ENCODE data around the gene KRT13. TPM values are rescaled to one million over a fixed set of nuclear protein-coding genes. Genes with fewer than 3 reads are reported as not detected.

The KRT13 gene
- total and polyA plus RNA-seq, 7 experiments from 2014 or later = not detected

DNA sequence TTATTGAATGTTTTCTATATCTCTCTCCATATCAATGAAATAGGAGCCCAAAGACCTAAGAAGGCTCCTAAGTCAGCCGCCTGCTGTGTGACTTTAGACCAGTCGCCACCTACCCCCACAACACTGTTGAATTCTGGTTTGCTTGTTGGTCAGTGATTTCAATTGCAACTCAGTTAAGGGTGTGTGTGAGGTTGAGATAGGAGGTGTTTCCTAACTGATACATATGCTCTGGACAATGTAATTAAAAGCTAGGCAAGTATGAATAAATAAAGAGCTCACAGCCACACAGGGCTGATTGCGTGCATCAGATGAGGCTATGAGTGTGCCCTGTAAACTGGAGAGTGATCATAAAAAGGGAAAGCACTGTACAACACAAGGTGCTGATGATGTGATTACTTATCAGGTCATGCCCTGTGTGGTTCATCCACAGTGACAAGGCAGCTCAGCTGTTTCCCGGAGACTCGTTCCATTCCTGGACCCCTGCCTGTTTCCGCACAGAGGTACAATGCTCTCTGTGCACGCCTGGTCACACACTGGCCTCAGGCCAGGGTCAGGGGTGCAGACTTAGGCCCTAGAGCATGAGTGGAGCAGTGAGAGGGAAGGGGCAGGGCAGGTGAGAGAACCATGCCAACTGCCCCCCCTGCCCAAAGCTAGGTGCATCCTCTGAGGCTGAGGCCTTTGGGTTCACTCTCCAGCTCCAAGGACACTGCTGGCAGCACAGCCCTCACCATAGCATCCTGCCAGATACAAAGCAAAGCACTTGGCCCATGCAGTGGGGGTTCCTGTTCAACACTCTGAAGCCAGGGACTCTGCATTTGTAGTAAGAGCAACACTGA, 21.2 kb downstream of the KRT13 start:
- Histone ChIP-seq H3K4me1 (ENCODE audit: control insufficient read depth in 2 of 2, insufficient read depth in 2 of 2, low read length in 2 of 2) (no peaks in the 10 kb centered on the region), H3K9me3 (ENCODE audit: control insufficient read depth in 2 of 3, low read length in 3 of 3) (no peaks in the 10 kb centered on the region), H3K27me3 (ENCODE audit: control insufficient read depth in 2 of 2, insufficient read depth in 2 of 2, low read length in 2 of 2) (no peaks in the 10 kb centered on the region), H3K4me3 (ENCODE audit: low read length) (no peak overlapping the region), H3K36me3 (ENCODE audit: control insufficient read depth in 2 of 3, insufficient read depth in 3 of 3, low read length in 3 of 3) (no peaks in the 10 kb centered on the region), H3K27ac (ENCODE audit: low read depth, low read length) (no peak overlapping the region)
- POLR2A ChIA-PET = no interaction called here
- ATAC-seq (no peak), DNase-seq (no peak)
- CTCF ChIA-PET = no interaction called here
- peaks cover 0 to 2% (median 0%) of the 10 kb centered on the region in 5 donors for H3K27me3 Mint-ChIP-seq
- H3K4me1 Mint-ChIP-seq = no peaks in the 10 kb centered on the region
- no peak overlapping the region for H3K4me3 Mint-ChIP-seq
- peak overlapping the region in 1 of 9 donors; percentile 6 for H3K27ac Mint-ChIP-seq
- H3K9me3 Mint-ChIP-seq = peaks cover 0 to 1% (median 0%) of the 10 kb centered on the region in 11 donors
- intact Hi-C loops (cut with micrococcal nuclease) = no loop called here
- H3K36me3 Mint-ChIP-seq = no peaks in the 10 kb centered on the region

DNA sequence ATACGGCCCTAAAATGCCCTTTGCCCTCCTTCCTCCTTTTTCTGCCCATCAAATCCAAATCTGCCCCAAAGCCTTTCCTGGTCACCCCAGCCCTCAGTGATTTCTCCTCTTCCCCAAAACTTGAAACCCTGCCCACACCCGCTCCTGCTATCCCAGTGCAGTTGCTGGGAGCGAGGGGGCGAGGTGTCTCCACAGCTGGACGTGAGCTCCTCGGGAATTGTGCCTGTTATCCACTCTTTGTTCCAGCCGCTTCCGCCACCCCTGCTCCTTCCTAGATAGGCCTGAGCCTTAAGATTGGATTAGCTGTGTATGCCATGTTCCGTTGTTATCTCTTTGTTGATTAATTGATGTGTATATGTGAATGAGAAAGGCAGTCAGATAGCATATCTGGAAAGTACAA, 21.9 kb downstream of the KRT13 start:
- H3K4me1 ChIP-seq (ENCODE audit: control insufficient read depth in 2 of 2, insufficient read depth in 2 of 2, low read length in 2 of 2) = no peaks in the 10 kb centered on the region
- no peaks in the 10 kb centered on the region for H3K9me3 ChIP-seq (ENCODE audit: control insufficient read depth in 2 of 3, low read length in 3 of 3)
- intact Hi-C loops (cut with micrococcal nuclease) = no loop called here
- H3K36me3 ChIP-seq (ENCODE audit: control insufficient read depth in 2 of 3, insufficient read depth in 3 of 3, low read length in 3 of 3) = no peaks in the 10 kb centered on the region
- Mint-ChIP-seq H3K27me3 (peaks cover 0 to 2% (median 0%) of the 10 kb centered on the region in 5 donors), H3K4me1 (no peaks in the 10 kb centered on the region), H3K36me3 (no peaks in the 10 kb centered on the region), H3K27ac (no peak overlapping the region), H3K4me3 (no peak overlapping the region), H3K9me3 (peaks cover 0 to 1% (median 0%) of the 10 kb centered on the region in 11 donors)
- CTCF ChIA-PET = no interaction called here
- DNase-seq = no peak
- no peaks in the 10 kb centered on the region for H3K27me3 ChIP-seq (ENCODE audit: control insufficient read depth in 2 of 2, insufficient read depth in 2 of 2, low read length in 2 of 2)
- no peak overlapping the region for H3K4me3 ChIP-seq (ENCODE audit: low read length)
- ATAC-seq = no peak
- POLR2A ChIA-PET = no interaction called here
- H3K27ac ChIP-seq (ENCODE audit: low read depth, low read length) = no peak overlapping the region

DNA sequence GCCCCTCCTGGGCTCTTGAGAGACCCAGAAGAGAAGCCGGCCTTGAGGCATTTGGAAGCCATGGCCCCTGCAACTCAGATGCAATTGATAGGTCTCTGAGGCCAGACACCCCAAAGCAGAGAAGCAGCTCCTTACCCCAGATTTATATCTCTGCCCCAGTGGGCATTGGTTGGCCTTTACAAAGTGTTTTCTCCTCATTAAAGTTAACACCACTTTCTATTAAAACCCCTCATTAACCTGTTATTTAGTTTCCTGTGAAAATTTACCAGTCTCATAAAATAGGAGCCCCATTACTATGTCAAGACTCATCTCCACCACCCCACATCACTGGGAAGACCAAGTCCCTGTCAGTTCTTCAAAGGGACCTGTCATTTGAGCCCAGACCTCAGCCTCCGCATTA, 24.4 kb downstream of the KRT13 start, which contains the start of gene KRT35:
Gene KRT35, minus strand, starts transcription at position 116 of the 400 bp plus-strand sequence. Its CDS starts 54 bp downstream, at position 62.
- Histone ChIP-seq H3K27me3 (ENCODE audit: control insufficient read depth in 2 of 2, insufficient read depth in 2 of 2, low read length in 2 of 2) (no peaks in the 10 kb centered on the region), H3K9me3 (ENCODE audit: control insufficient read depth in 2 of 3, low read length in 3 of 3) (no peaks in the 10 kb centered on the region), H3K36me3 (ENCODE audit: control insufficient read depth in 2 of 3, insufficient read depth in 3 of 3, low read length in 3 of 3) (no peaks in the 10 kb centered on the region), H3K4me1 (ENCODE audit: control insufficient read depth in 2 of 2, insufficient read depth in 2 of 2, low read length in 2 of 2) (no peaks in the 10 kb centered on the region), H3K4me3 (ENCODE audit: low read length) (no peak within 1 kb of the TSS), H3K27ac (ENCODE audit: low read depth, low read length) (no peak within 1 kb of the TSS)
- no peak for ATAC-seq
- POLR2A ChIA-PET = no interaction called here
- Mint-ChIP-seq H3K9me3 (peaks cover 0 to 1% (median 0%) of the 10 kb centered on the region in 11 donors), H3K27ac (peak within 1 kb of the TSS in 2 of 9 donors; percentile 16 to 19), H3K36me3 (no peaks in the 10 kb centered on the region), H3K4me3 (no peak within 1 kb of the TSS), H3K4me1 (no peaks in the 10 kb centered on the region), H3K27me3 (peaks cover 0 to 2% (median 0%) of the 10 kb centered on the region in 5 donors)
- intact Hi-C loops (cut with micrococcal nuclease) = no loop called here
- no peak for DNase-seq
- CTCF ChIA-PET = no interaction called here

DNA sequence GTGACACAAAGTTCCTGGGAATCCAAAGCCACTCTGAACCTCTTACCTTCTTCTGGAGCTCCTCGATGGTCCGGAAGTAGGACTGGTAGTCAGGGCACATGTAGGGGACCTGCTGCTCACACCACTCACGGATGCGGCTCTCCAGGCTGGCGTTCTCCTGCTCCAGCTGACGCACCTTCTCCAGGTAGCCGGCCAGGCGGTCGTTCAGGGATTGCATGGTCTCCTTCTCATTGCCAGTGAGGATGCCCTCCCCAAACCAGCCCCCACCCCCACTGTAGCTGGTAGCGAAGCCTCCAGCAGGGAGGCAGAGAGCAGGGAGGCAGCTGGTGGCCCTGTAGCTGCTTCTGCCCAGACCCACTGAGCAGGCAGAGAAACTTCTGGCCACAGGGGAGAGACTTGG, 24.8 kb downstream of the KRT13 start:
- Mint-ChIP-seq H3K27ac (no peak overlapping the region), H3K27me3 (peaks cover 0 to 2% (median 0%) of the 10 kb centered on the region in 5 donors), H3K36me3 (no peaks in the 10 kb centered on the region), H3K9me3 (peaks cover 0 to 1% (median 0%) of the 10 kb centered on the region in 11 donors), H3K4me3 (no peak overlapping the region), H3K4me1 (no peaks in the 10 kb centered on the region)
- CTCF ChIA-PET = no interaction called here
- intact Hi-C loops (cut with micrococcal nuclease) = no loop called here
- H3K27ac ChIP-seq (ENCODE audit: low read depth, low read length) = no peak overlapping the region
- H3K27me3 ChIP-seq (ENCODE audit: control insufficient read depth in 2 of 2, insufficient read depth in 2 of 2, low read length in 2 of 2) = no peaks in the 10 kb centered on the region
- ATAC-seq (no peak), DNase-seq (no peak)
- POLR2A ChIA-PET = no interaction called here
- no peaks in the 10 kb centered on the region for H3K4me1 ChIP-seq (ENCODE audit: control insufficient read depth in 2 of 2, insufficient read depth in 2 of 2, low read length in 2 of 2)
- H3K4me3 ChIP-seq (ENCODE audit: low read length) = no peak overlapping the region
- H3K9me3 ChIP-seq (ENCODE audit: control insufficient read depth in 2 of 3, low read length in 3 of 3) = no peaks in the 10 kb centered on the region
- H3K36me3 ChIP-seq (ENCODE audit: control insufficient read depth in 2 of 3, insufficient read depth in 3 of 3, low read length in 3 of 3) = no peaks in the 10 kb centered on the region

DNA sequence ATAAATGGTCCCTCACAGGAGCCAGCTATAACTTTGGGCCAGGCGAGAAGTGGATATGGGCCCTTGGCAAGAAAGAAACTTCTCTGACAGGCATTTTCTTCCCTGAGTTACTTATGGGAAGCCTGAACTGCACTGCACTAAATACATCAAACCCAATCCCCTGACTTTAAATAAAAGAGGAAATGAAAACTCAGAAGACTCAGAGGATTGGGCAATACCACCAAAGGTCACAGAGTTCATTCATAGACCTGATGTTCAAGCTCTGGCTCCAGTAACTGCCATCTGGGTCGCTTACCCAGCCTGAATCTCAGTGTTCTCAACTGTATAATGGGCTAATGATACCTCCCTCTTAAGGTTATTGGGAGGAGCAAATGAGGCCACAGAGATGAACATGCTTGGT, 25.3 kb downstream of the KRT13 start:
- Histone ChIP-seq H3K9me3 (ENCODE audit: control insufficient read depth in 2 of 3, low read length in 3 of 3) (no peaks in the 10 kb centered on the region), H3K4me3 (ENCODE audit: low read length) (no peak overlapping the region), H3K27me3 (ENCODE audit: control insufficient read depth in 2 of 2, insufficient read depth in 2 of 2, low read length in 2 of 2) (no peaks in the 10 kb centered on the region), H3K4me1 (ENCODE audit: control insufficient read depth in 2 of 2, insufficient read depth in 2 of 2, low read length in 2 of 2) (no peaks in the 10 kb centered on the region), H3K27ac (ENCODE audit: low read depth, low read length) (no peak overlapping the region), H3K36me3 (ENCODE audit: control insufficient read depth in 2 of 3, insufficient read depth in 3 of 3, low read length in 3 of 3) (no peaks in the 10 kb centered on the region)
- ChIA-PET POLR2A (no interaction called here), CTCF (no interaction called here)
- Mint-ChIP-seq H3K9me3 (peaks cover 0 to 1% (median 0%) of the 10 kb centered on the region in 11 donors), H3K4me3 (no peak overlapping the region), H3K4me1 (no peaks in the 10 kb centered on the region), H3K27ac (peak overlapping the region in 2 of 9 donors; percentile 16 to 19), H3K36me3 (no peaks in the 10 kb centered on the region), H3K27me3 (peaks cover 0 to 2% (median 0%) of the 10 kb centered on the region in 5 donors)
- ATAC-seq = no peak
- intact Hi-C loops (cut with micrococcal nuclease) = no loop called here
- DNase-seq = no peak

DNA sequence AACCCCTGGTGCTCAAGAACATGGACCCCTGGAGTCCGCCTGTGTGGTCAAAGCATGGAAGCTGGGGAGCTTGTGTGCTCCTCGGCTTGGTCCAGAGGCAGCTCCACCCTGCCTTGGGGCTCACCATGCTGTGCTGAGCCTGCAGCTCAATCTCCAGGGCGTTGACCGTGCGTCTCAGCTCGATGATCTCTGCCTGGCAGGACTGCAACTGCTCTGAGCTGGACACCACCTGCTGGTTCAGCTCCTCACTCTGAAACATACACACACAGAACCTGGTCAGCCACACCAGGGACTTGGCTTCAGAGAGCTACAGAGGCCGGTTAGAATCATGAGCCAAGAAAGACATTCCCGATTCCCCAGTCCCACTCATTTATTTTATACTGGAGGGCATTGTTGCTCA, 27.2 kb downstream of the KRT13 start:
- Mint-ChIP-seq H3K4me1 (no peaks in the 10 kb centered on the region), H3K9me3 (peaks cover 0 to 6% (median 0%) of the 10 kb centered on the region in 11 donors), H3K4me3 (no peak overlapping the region), H3K36me3 (no peaks in the 10 kb centered on the region), H3K27ac (no peak overlapping the region), H3K27me3 (peaks cover 0 to 3% (median 0%) of the 10 kb centered on the region in 5 donors)
- DNase-seq (no peak), ATAC-seq (no peak)
- ChIA-PET CTCF (interaction anchor here (0.8 to 1.2 kb wide), 2 partner anchors 27 to 155 kb away, joined by 3 read pairs; partner anchors contain the start of gene KRT13), POLR2A (no interaction called here)
- Histone ChIP-seq H3K27ac (ENCODE audit: low read depth, low read length) (no peak overlapping the region), H3K4me1 (ENCODE audit: control insufficient read depth in 2 of 2, insufficient read depth in 2 of 2, low read length in 2 of 2) (no peaks in the 10 kb centered on the region), H3K27me3 (ENCODE audit: control insufficient read depth in 2 of 2, insufficient read depth in 2 of 2, low read length in 2 of 2) (no peaks in the 10 kb centered on the region), H3K4me3 (ENCODE audit: low read length) (no peak overlapping the region), H3K9me3 (ENCODE audit: control insufficient read depth in 2 of 3, low read length in 3 of 3) (no peaks in the 10 kb centered on the region), H3K36me3 (ENCODE audit: control insufficient read depth in 2 of 3, insufficient read depth in 3 of 3, low read length in 3 of 3) (no peaks in the 10 kb centered on the region)
- intact Hi-C loops (cut with micrococcal nuclease) = no loop called here
